Spleen (tissue), 7 donors: ENCODE results near the gene FSHR.

ENCODE experiments used
- CTCF ChIP-seq, 11 experiments: fragments of 200-600 bp in 7 of 11; fragments of 450-650 bp in 4 of 11; sonication (generic) in 4 of 11; IDR thresholded peaks in 8 of 11; conservative IDR thresholded peaks in 3 of 11; 1 replicate in 7 of 11; 2 replicates in 4 of 11; pipeline versions ENCODE4 v1.4.0 to v1.8.0; 2016 to 2021; ENCODE audit warnings: antibody characterized with exemption in 11 of 11, inconsistent platforms in 4 of 11, mild to moderate bottlenecking in 1 of 11
- POLR2A ChIP-seq, 3 donors: fragments of 450-650 bp; IDR thresholded peaks; one replicate each; pipeline ENCODE4 v1.5.1; 2017; ENCODE audit warnings: antibody characterized with exemption in 3 of 3, mild to moderate bottlenecking in 1 of 3
- POLR2AphosphoS5 ChIP-seq, 3 donors: sonication (generic); formaldehyde crosslinking; IDR thresholded peaks; one replicate each; pipeline ENCODE4 v1.5.1; 2017; ENCODE audit warnings: antibody characterized with exemption in 3 of 3
- donor health status: DM: no; HTN: no; CAD: no; lungs with moderate emphysema.
- donor health status: DM: no; HTN: no; CAD: no.
- donor health status: DM: no; HTN: no; CAD: no.

- no peak for TF ChIP-seq POLR2A (IDR thresholded peaks at IDR 0.05)
- TF ChIP-seq CTCF (IDR thresholded peaks at IDR 0.05 in 8 of 11, conservative IDR thresholded peaks at IDR 0.05 in 3 of 11), result no peak
- no peak for TF ChIP-seq POLR2AphosphoS5 (IDR thresholded peaks at IDR 0.05)
These were observed 151.1 kb downstream of the FSHR start for GRCh38 chr2:49003201-49003600.
